Endothelial cell of umbilical vein (primary cell): ENCODE measurements around the gene AP5M1. TPM values are rescaled to one million over a fixed set of nuclear protein-coding genes. Genes with fewer than 3 reads are reported as not detected.

Experiments
- BruUV-seq: library from RNA; stranded (reverse); fragments of 400-500 nt; replicated peaks from 2 replicates; lab custom pipeline; 2021; lab: Mats Ljungman, UMichigan
- CTCF ChIA-PET: fragments of 300-600, 350-600 bp; sonication (Branson Sonifier 250); formaldehyde crosslinking; loops from one replicate; lab custom pipeline; 2021; ENCODE audit warnings: antibody characterized with exemption, inconsistent platforms; lab: Charles Lee
- POLR2A ChIA-PET: fragments of 300-600, 350-600 bp; sonication (Branson Sonifier 250); formaldehyde crosslinking; loops from one replicate; lab custom pipeline; 2021; ENCODE audit warnings: antibody characterized with exemption, inconsistent platforms; lab: Charles Lee
- DNase-seq: peaks from one replicate; pipeline ENCODE4 v3.0.0-alpha.2; 2011; ENCODE audit warnings: low read depth, low spot score
- FAIRE-seq: peaks from 2 replicates; lab custom pipeline; 2011; peaks lifted over from hg19 to GRCh38; lab: Jason Lieb, UNC
- H2AFZ ChIP-seq: 2 replicates; pipeline ENCODE4 v1.6.0; 2012; ENCODE audit warnings: low read depth, low read length, control low read depth, inconsistent platforms
- H3K27ac ChIP-seq: 2 replicates; pipeline ENCODE4 v1.5.1; 2011; ENCODE audit warnings: low read depth, mild to moderate bottlenecking, control low read depth, low read length, moderate library complexity; ENCODE audit not compliant: insufficient read depth
- H3K27me3 ChIP-seq, 2 experiments: 2 replicates each; pipeline versions ENCODE4 v1.6.0 to v1.6.1; 2011; ENCODE audit warnings: low read length in 2 of 2, mixed read lengths in 1 of 2; ENCODE audit not compliant: control insufficient read depth in 2 of 2, insufficient read depth in 2 of 2
- H3K36me3 ChIP-seq, 2 experiments: 2 replicates in 1 of 2; 3 replicates in 1 of 2; pipeline ENCODE4 v1.5.1; 2011; ENCODE audit warnings: low read length in 2 of 2, mild to moderate bottlenecking in 1 of 2, moderate library complexity in 1 of 2; ENCODE audit not compliant: control insufficient read depth in 2 of 2, insufficient read depth in 2 of 2; ENCODE audit errors: extremely low read depth in 1 of 2
- H3K4me1 ChIP-seq: 3 replicates; pipeline ENCODE4 v1.5.1; 2011; ENCODE audit warnings: mild to moderate bottlenecking, low read length; ENCODE audit not compliant: control insufficient read depth, insufficient read depth; ENCODE audit errors: extremely low read depth
- H3K4me2 ChIP-seq: 2 replicates; pipeline ENCODE4 v1.6.1; 2011; ENCODE audit warnings: low read length, control low read depth, mixed read lengths; ENCODE audit not compliant: insufficient read depth
- H3K4me3 ChIP-seq, 3 experiments: fragments of 200-600 bp in 1 of 3; sonication (generic), shearing (Covaris generic) in 1 of 3; replicated peaks in 1 of 3; 2 replicates each; pipeline ENCODE4 v1.5.1; 2011 to 2016; ENCODE audit warnings: control low read depth in 3 of 3, low read length in 3 of 3, mild to moderate bottlenecking in 2 of 3, inconsistent platforms in 1 of 3, low read depth in 1 of 3, moderate library complexity in 1 of 3; ENCODE audit not compliant: insufficient read depth in 1 of 3
- H3K79me2 ChIP-seq: 2 replicates; pipeline ENCODE4 v1.6.0; 2012; ENCODE audit warnings: low read length, inconsistent platforms; ENCODE audit not compliant: control insufficient read depth, insufficient read depth
- H3K9ac ChIP-seq: replicated peaks from 2 replicates; pipeline ENCODE3; 2011; ENCODE audit warnings: low read length, control low read depth; ENCODE audit not compliant: insufficient read depth; ENCODE audit errors: extremely low read depth
- H3K9me1 ChIP-seq: replicated peaks from 3 replicates; pipeline ENCODE4 v1.6.0; 2011; ENCODE audit warnings: mild to moderate bottlenecking, low read length; ENCODE audit not compliant: control insufficient read depth, insufficient read depth; ENCODE audit errors: extremely low read depth
- H3K9me3 ChIP-seq: replicated peaks from 2 replicates; pipeline ENCODE4 v1.5.1; 2012; ENCODE audit warnings: low read length, inconsistent platforms; ENCODE audit not compliant: control insufficient read depth, insufficient read depth
- H4K20me1 ChIP-seq: replicated peaks from 2 replicates; pipeline ENCODE3; 2011; ENCODE audit warnings: mild to moderate bottlenecking, low read length; ENCODE audit not compliant: control insufficient read depth, insufficient read depth; ENCODE audit errors: extremely low read depth
- CTCF ChIP-seq, 2 donors: IDR thresholded peaks; 1 replicate in 1 of 2; 2 replicates in 1 of 2; pipeline ENCODE4 v1.5.1; 2011; ENCODE audit warnings: low read length in 2 of 2, mild to moderate bottlenecking in 2 of 2, moderate library complexity in 2 of 2, control low read depth in 1 of 2, inconsistent platforms in 1 of 2, low read depth in 1 of 2; ENCODE audit not compliant: insufficient read depth in 1 of 2; ENCODE audit errors: extremely low read depth in 1 of 2
- FOS ChIP-seq: IDR thresholded peaks from 2 replicates; pipeline ENCODE4 v1.6.1; 2011; ENCODE audit warnings: mild to moderate bottlenecking, low read length, moderate library complexity, borderline replicate concordance; ENCODE audit not compliant: insufficient read depth
- GATA2 ChIP-seq: IDR thresholded peaks from 2 replicates; pipeline ENCODE4 v1.7.0; 2011; ENCODE audit warnings: low read depth, mild to moderate bottlenecking, moderate library complexity, mixed read lengths, low read length; ENCODE audit not compliant: insufficient read length, insufficient read depth
- JUN ChIP-seq: IDR thresholded peaks from 2 replicates; pipeline ENCODE4 v1.6.1; 2011; ENCODE audit warnings: borderline replicate concordance, low read depth; ENCODE audit not compliant: insufficient read length, insufficient read depth
- MAX ChIP-seq: IDR thresholded peaks from 2 replicates; pipeline ENCODE4 v1.6.1; 2011; ENCODE audit not compliant: insufficient read depth, insufficient read length
- MYC ChIP-seq: IDR thresholded peaks from one replicate; pipeline ENCODE4 v1.6.1; 2011; ENCODE audit warnings: mild to moderate bottlenecking, low read depth, low read length
- POLR2A ChIP-seq: IDR thresholded peaks from 2 replicates; pipeline ENCODE4 v1.6.1; 2012; ENCODE audit warnings: low read depth, mild to moderate bottlenecking, control low read depth, low read length
- POLR2AphosphoS5 ChIP-seq: IDR thresholded peaks from 2 replicates; pipeline ENCODE4 v1.6.1; 2012; ENCODE audit warnings: low read depth, mild to moderate bottlenecking, control low read depth, low read length, moderate library complexity; ENCODE audit not compliant: insufficient read depth
- dilution Hi-C: fragments of 300-500 bp; cut with MboI; formaldehyde crosslinking; loops from one replicate; pipeline ENCODE4 v1.15.0; 2019; ENCODE audit warnings: low sequenced_read_pairs; ENCODE audit not compliant: extremely low pct_ligation_motif_present
- intact Hi-C: fragments of 100-400 bp; cut with micrococcal nuclease; formaldehyde crosslinking; loops from one replicate; pipeline ENCODE4 v1.10.0; 2022
- polyA plus RNA-seq, 4 experiments: library from polyadenylated mRNA; depleted of rRNA in 3 of 4; stranded (reverse) in 3 of 4; unstranded in 1 of 4; fragments of >200 nt; gene quantifications; 2 replicates each; pipeline versions ENCODE4 v1.2.1 to v1.2.3, GENCODE V29; 2011 to 2012; ENCODE audit warnings: missing spikeins in 1 of 4
- total RNA-seq: library from RNA; stranded (reverse); gene quantifications from 2 replicates; pipeline ENCODE4 v1.2.3, GENCODE V29; 2021

Gene AP5M1
- total and polyA plus RNA-seq, 2 donors (not counting 3 experiments of a cell fraction or from before 2014, with no cell fraction given): 14.8 to 38.7 TPM

- TF ChIP-seq CTCF (IDR thresholded peaks at IDR 0.05; ENCODE audit: extremely low read depth in 1 of 2, insufficient read depth in 1 of 2, low read depth in 1 of 2, low read length in 2 of 2): no peak
- TF ChIP-seq POLR2AphosphoS5: no peak
- TF ChIP-seq MYC: no peak
- no peak for TF ChIP-seq MAX
- TF ChIP-seq GATA2: no peak
- no peak for TF ChIP-seq JUN
- no peak for TF ChIP-seq POLR2A
- TF ChIP-seq FOS: no peak
- H3K27me3 ChIP-seq: no peaks in the 10 kb centered on the region
- POLR2A ChIA-PET: no interaction called here
- no TSS peak for BruUV-seq
- H3K4me1 ChIP-seq: peaks cover 12% of the 10 kb centered on the region
- no peak overlapping the region for H3K4me3 ChIP-seq
- peaks cover 12% of the 10 kb centered on the region for H3K79me2 ChIP-seq
- no peaks in the 10 kb centered on the region for H3K9me3 ChIP-seq
- H3K9me1 ChIP-seq: no peaks in the 10 kb centered on the region
- H2AFZ ChIP-seq: no peak overlapping the region
- CTCF ChIA-PET: no interaction called here
- H3K27ac ChIP-seq: no peak overlapping the region
- no peak overlapping the region for H3K4me2 ChIP-seq
- peaks cover 0 to 11% of the 10 kb centered on the region in 2 experiments for H3K36me3 ChIP-seq
- H4K20me1 ChIP-seq: peaks cover 3% of the 10 kb centered on the region
- dilution Hi-C loops (no loop called here), intact Hi-C loops (loop anchor here (5.0 kb wide), 1 partner anchor 45 kb away; the partner anchor contains the start of genes AP5M1 and EXOC5)
- H3K9ac ChIP-seq: no peak overlapping the region
- DNase-seq (no peak), FAIRE-seq (no peak)
Measured at GRCh38 chr14:57221931-57222330, 46.8 kb upstream of the AP5M1 start.
